HG03442 (cell line): Measurements from ENCODE around the gene EVA1A.
A peak's percentile ranks its signal among the peaks of the same experiment; 100 is the strongest.
"Not testable (repeated sequence)": the region's sequence is repeated elsewhere in the genome, so short reads cannot be mapped to it uniquely, and the experiment has no call there.

Source experiments
- ATAC-seq: cut with Tn5 transposase; IDR thresholded peaks from one replicate; pipeline ENCODE4 v1.9.1; 2021; ENCODE audit warnings: mild to moderate bottlenecking, moderate library complexity; ENCODE audit not compliant: unreplicated experiment

The EVA1A gene

DNA sequence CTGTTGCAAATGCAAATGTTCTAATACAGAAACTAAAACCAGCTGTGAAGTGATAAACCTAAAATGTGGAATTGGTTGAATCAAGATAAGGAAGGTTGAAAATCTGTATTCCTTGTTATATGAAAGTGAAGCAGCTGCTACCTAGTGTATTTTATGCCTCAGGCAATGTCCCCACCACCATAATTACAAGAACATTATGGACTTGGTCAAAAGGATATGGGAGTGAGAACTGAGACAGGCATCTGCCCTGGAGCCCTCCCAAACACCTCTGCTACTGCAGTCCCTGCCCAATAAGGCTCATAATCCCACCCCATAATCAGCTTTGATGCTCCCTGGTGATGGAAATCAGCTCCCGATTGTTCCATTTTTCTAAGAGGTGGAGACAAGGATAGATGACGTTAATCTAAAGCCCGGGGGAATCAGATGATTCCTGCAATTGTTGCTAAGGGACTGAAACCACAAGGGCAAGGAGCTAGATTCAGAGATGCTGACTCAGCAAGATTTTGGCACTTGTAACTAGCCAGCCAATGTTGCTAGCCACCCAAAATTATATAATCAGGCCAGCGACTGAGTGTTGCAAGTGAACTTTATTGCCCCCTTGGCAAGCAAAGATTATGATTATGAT is 69.5 kb downstream of the EVA1A start:
- no peak for ATAC-seq

DNA sequence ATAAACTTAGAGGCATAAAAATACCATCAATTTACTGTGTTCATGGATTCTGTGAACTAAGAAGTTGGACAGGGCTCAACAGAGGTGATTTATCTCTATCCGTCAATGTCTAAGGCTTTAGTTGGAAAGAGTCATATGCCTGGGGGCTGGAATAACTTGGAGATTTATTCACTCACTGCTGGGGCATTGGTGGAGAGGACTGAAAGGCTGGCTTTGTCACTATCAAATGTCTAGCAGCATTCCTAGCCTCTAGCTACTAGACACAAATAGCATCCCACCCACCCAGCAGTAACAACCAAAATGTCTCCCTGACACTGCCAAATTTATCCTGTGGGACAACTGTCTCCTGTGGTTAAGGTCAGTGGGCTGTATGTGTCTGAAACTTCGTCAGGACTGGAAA is 71.0 kb downstream of the EVA1A start:
- no peak for ATAC-seq

DNA sequence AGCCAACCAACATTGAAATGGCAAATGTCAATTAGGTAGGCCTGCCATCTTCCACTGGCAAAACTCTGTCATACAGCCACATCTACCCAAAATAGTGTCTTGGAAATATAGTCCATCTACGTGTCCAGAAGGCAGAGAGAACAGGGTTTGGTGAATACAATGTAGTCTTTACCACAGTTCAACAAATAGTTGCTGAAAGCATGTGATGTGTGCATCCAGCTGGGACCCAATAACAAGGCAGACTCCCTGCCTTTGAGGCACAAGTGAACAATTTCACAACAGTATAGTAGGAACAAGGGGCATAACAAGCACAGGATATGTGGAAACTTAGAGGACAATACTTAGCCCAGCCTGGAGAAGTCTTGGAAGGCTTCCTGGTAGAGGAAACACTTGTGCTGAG is 72.6 kb downstream of the EVA1A start:
- ATAC-seq, result no peak

DNA sequence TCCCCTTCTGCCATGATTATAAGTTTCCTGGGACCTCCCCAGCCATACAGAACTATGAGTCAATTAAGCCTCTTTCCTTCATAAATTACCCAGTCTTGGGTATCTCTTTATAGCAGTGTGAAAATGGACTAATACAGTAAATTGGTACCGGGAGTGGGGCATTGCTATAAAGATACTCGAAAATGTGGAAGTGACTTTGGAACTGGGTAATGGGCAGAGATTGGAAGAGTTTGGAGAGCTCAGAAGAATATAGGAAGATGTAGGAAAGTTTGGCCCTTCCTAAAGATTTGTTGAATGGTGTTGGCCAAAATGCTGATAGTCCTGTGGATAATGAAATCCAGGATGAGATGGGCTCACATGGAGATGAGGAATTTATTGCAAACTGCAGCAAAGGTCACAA is 74.0 kb downstream of the EVA1A start:
- ATAC-seq, result not testable (repeated sequence)

DNA sequence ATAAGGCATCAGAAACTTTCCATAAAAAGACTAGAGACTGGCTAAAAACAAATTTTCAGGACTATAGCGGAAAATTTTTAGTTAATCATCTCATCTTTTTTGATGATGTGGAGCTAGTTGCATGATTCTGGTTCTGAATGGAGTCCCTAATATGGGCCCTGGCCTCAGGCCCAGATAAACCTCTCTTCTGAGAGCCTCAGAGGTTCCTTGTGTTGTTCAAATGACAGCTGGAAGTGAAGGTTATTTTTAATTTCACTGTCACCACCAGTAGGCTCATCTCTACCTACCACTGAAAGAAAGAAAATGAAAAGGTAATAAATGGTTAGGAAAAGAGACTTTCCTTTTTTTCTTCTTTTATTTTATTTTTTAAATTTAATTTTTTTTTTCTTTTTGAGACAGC is 75.9 kb downstream of the EVA1A start:
- ATAC-seq, result no peak

DNA sequence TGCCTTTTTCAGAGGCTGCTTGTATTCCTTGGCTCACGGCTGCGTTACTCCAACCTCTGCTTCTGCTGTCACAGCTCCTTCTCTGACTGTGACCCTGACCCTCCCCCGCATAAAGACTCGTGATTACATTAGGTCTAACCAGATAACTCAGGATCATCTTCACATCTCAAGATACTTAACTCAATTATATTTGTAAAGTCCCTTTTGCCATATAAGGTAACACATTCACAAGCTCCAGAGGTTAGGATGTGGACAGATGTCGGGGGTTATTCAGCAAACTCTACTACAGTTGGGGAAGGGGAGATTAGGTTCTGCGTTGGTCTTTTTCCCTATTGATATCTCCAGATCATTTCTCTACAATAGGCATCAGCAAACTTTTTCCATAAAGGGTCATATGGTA is 76.9 kb downstream of the EVA1A start:
- no peak for ATAC-seq

DNA sequence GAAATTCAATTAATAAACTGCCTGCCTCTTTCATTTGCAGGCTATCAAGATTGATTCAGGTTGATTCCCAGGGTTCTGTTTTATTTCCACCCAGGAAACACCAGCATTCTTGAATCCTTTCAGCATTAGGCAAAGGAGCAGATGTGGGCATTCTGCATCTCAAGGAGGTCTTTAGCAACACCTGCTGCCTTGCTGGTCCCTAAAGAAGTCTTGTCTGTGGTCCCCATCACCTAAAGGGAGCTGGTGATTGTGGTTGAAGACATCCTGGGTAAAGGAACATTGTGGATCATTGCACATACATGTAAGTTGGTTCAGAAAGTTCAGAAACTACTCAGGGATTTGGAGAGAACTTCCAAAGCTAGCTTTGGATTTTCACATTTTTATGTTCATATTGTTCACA is 78.3 kb downstream of the EVA1A start:
- ATAC-seq, result no peak

DNA sequence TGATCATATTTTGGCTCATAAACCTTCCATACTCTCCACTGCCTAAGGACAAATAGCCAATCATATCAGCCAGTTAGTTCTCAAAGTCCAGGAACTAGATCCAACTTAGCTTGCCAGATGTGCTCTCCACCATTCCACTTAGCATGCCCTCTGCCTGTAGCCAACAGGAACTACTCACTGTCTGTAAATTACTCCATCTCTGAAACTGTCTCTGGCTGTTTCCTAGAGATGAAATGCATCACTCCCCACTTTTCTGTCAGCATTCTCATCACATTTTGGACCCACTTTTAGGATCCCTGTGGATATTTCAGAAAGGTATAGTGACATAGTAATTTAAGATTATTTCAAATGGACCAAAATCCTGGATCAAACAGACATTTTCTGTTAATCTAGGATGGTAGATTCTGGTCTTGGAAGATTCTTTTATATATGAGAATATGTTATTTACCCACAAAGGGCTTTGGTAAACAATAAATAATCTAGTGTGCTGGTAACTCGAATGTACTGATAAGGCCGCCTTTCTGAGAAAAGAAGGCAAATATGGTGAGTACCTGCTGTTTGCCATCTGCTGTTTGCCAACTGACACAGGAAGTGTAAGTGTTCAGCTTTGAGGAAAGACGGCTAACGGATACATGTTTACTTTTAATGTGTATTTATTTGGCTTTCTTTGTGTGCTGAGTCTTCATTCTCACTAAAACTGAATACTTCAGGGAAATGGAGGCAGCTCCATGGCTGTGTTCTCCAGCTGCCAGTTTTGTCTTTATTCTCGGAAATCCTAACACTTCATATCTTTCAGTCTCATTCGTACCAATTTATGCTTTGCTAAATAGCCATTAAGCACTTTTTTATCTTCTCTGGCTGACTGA is 79.5 kb downstream of the EVA1A start:
- no peak for ATAC-seq

DNA sequence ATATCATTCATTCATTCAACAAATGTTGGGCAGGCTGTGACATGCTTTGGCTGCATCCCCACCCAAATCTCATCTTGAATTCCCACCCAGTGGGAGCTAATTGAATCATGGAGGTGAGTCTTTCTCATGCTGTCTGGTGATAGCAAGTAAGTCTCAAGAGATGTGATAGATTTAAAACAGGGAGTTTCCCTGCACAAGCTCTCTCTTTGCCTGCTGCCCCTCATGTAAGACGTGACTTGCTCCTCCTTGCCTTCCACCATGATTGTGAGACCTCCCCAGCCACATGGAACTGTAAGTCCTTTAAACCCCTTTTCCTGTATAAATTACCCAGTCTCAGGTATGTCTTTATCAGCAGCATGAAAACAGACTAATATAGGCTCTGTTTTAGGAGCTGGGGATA is 83.0 kb downstream of the EVA1A start:
- ATAC-seq, result not testable (repeated sequence)

DNA sequence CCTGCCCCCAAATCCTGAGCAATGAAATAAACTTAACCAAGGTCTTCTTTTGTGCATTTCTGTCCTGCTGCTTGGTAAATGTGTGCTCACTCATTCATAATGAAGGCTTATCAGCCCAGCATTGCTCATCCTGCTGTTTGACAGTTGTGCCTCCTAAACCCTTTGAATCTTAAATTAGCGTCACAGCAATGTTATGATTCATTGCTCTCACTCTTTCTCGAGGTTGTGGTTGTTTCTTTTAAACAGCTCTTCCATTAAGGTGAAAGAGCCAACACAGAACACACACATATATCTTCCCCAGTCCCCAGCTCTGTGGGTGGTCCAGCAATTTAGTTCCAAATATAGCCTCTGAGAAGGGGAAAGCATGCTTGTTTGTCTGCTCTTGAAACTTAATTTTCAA is 84.0 kb downstream of the EVA1A start:
- ATAC-seq, result no peak

DNA sequence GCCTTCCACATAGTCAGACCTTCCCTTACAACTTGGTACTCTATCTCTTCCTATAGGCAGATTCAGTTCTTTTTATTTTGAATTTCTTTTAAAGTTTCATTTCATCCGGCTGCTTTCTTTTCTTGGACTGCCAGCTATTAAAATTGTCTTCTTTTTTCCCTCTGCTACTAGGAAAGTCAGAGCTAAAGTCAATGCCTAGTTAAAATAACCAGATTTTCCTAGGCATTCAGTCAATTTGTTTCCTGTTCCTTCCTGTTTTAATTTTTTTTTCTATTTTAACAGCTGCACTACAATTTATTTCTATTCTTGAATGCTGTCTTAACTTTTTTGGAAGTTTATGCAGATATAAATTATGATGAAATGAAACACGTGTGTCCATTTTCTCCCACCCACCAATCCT is 84.8 kb downstream of the EVA1A start:
- ATAC-seq, result no peak

DNA sequence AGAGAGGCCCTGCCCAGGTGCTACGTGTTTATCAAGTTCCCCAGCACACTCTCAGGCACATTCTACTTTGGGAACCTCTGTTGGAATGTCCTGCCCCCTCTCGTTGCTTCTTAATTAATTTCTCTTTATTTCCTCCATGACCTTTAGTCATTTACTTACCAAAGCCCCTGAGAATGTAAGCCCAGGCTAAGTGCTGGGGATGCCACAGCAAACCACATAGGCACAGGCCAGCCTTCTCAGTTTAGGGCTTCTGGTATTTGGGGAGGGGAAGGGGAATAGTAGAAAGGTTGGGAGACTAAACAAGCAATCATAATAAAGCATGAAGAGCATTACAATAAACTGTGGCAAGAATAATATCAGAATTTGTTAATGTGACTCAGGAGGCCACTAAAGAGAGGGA is 85.7 kb downstream of the EVA1A start:
- ATAC-seq, result no peak

DNA sequence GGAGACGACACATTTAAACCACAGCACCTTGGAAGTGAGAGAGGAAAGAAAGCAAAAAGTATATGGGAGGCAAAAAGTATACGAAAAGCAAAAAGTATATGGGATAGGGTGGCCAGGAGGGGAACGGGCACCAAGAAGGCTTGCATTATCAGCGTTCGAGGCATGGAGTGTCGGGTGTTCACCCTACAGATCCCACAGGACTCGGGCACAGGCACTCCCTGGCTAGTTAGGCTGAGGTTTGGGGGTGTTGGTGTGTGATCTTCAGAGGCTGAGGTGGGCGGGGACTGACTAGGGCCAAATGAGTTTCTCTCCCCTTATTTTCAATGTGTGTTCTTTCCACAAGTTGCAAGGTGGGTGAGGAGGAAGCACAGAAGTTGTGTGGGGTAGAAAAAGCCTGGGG is 86.6 kb downstream of the EVA1A start:
- ATAC-seq, result no peak

DNA sequence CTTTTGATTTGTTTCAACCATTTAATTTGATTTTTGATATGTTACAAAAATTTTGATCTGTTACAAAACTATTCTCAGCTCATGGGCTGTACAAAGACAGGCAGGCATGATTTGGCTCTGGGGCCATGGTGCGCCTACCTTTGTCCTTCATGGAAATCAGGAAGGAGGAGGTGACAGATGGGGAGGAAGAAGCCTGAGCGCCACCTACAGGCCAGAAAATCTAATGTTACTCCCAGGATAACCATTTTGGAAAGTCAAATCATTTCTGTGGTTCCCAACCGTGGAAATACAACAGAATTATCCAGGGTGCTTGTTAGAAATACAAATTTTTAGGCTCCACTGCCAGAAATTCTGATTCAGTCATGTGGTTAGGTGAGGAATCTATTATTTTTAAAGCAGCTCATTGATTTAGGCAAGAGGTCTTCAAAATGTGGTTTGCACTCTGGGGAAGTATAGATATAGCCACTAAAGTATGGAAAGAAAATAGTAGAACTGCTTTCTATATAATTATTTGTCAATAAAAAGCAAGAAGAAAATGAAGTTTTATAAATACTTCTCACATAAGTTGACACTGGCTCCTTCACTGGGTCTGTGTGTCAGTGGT is 93.9 kb downstream of the EVA1A start:
- no peak for ATAC-seq

DNA sequence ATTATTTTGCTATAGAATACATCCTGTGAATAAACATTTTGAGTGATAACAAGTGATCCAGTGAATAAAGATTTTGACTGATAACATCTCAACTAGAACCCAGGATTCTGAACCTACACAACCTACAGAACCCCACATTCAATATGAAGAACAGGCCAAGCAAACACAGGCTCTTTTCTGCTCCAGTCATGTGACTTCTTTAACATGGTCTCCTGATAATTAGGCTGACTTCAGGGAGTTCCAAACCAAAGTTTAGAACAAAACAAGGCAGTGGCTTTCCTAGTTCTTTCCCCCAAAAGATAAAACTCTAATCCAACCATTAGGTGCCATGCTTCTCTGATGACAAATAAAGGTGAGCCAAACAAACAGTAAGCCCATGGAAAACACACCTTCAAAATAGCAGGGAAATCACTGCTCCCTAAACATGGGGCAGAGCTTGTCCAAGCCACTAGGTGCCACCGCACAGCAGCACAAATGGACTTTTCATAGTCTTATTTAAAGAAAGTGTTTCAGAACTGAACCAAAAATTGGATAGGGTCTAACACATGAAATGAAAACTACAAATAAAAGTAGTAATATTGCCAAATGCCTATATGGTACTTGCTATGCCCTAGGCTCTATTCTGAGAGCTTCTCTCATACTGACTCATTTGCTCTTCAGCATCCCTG is 95.3 kb downstream of the EVA1A start:
- ATAC-seq, result no peak

DNA sequence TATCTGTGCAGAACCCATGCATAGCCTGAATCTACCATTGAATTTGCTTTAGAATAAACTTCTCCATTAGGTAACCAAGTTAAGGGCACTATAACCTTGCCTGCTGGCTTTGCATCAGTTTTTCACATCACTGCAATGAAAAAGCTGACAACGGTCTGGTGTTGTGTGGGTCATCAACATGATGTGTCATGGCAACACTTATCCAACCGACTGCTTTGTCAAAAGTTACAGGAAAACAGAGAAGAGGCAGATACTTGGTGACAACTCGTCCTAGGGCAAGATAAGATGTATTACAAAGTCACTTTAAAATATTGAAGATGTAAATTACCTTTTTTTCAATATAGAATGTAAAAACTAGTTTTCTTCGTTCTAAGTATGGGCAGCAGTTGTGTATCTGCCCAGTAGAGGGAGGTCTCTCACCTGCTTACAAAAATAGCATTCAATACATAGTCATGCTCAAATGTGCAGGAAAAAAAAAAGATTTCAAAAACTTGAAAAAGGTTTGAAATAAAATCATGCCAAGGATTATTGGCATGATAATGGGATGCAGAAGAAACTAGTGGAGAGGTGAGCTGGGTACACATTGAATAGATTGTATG is 96.3 kb downstream of the EVA1A start:
- peak; percentile 65 for ATAC-seq

DNA sequence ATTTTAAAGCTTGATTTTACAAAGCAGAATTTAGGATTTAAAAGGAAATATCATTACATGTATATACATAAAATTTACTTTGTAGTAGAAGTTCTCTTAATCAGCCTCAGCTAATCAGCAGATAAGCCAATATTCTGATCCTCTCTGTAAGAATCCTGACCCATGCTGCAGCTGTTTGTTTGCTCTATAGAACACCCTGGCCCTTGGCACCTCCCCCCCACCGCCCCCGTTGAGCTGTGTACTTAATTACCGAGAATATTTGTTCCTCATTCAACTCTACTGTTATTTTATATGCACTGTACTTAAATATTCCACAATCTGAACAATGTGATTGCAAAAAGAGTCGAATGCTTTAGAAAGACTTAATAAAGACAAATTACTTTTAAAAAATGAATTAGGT is 98.0 kb downstream of the EVA1A start:
- ATAC-seq, result no peak

DNA sequence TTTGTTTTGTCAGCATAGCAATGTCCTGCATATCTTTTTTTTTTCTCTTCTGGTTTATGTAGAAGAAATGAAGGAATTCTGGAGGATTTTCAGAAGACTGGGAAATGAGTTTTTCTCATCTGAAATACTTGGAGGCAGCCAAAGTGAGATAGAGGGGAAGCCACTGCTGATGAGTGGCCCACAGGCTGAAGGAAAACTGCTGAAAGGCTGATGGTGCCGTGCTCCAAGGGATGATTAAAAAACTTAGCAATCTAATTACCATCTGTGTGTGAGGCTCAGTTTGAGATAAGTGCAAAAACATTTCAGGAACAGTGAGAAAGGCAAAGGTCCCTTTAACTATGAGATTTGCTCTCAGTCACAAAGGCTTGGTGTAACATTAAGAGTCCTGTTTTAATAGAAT is 98.5 kb downstream of the EVA1A start:
- ATAC-seq, result no peak

DNA sequence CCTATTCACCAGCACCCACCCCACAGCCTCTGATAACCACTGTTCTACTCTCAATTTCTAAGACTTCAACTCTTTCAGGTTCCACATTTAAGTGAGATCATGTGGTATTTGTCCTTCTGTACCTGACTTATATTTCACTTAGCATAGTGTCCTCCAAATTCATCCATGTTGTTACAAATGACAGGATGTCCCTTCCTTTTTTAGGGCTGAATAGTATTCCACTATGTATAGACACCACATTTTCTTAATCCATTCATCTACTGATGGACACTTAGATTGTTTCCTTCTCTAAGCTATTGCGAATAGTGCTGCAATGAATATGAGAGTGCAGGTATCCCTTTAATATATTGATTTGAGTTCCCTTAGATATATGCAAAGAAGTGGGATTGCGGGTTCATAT is 100.1 kb downstream of the EVA1A start:
- ATAC-seq, result no peak

DNA sequence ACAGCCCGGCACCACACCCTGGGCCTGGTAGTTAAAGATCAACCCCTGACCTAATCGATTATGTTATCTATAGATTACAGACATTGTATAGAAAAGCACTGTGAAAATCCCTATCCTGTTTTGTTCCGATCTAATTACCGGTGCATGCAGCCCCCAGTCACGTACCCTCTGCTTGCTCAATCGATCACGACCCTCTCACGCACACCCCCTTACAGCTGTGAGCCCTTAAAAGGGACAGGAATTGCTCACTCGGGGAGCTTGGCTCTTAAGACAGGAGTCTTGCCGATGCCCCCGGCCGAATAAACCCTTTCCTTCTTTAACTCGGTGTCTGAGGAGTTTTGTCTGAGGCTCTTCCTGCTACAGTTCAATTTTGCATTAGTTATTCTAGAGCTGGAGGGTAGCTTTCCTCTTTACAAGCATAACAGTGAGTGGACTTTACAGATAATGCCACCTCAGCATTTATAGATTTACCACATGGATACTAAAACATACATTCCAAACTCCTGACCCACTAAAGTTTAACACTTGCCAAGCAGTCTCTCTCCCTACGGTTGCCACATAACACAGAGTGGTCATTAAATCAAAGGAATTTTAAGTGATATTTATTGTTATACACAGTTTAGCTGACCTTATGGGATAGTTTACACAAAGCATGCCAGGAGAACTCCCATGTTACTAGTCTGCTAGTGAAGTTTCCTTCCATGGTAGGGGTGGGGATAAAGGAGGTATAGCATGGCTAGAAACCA is 101.0 kb downstream of the EVA1A start:
- no peak for ATAC-seq

DNA sequence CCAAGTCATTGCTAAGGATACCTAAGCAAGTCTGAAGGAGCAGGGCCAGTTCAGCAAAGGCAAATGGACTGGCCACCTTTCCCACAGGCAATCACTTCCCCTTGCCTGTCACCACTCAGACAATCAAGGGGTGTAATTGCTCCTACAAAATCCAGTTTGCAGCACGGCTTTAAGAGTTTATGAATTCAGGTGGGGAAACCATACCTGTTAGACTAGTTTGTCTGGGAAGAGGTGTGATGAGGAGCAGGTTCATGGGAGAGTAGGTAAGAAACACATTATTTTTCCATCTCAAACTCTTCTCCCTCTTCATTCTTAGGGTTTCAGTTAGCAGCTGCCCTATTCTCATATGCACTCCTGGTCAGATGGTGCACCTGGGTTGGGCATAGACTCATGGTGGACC is 102.5 kb downstream of the EVA1A start:
- ATAC-seq, result no peak
